GM12892 (cell line): Measurements from ENCODE around the gene MIF4GD.

Experiments
- POLR2A ChIP-seq: IDR thresholded peaks from 2 replicates; pipeline ENCODE4 v1.6.1; 2011; ENCODE audit warnings: low read depth, low read length, control low read depth
- TAF1 ChIP-seq: IDR thresholded peaks from 2 replicates; pipeline ENCODE4 v1.6.1; 2011; ENCODE audit warnings: low read depth, mild to moderate bottlenecking, control low read depth, low read length, borderline replicate concordance

- TF ChIP-seq POLR2A (no peak), TAF1 (no peak)
Measured at GRCh38 chr17:75240394-75241142, 30.5 kb downstream of the MIF4GD start.
